Upper lobe of left lung (tissue), 4 donors: ENCODE measurements around the gene TRIM42.

Experiments
- POLR2A ChIP-seq, 4 donors: fragments of 450-650 bp; IDR thresholded peaks; one replicate each; pipeline ENCODE4 v1.5.1; 2016 to 2017; ENCODE audit warnings: antibody characterized with exemption in 4 of 4, mild to moderate bottlenecking in 2 of 4
- POLR2AphosphoS5 ChIP-seq, 2 donors: sonication (generic); formaldehyde crosslinking; IDR thresholded peaks; one replicate each; pipeline ENCODE4 v1.5.1; 2017; ENCODE audit warnings: antibody characterized with exemption in 2 of 2
- TF ChIP-seq, protein P1 (sequence below), 6 experiments: fragments of 450-650 bp in 4 of 6; fragments of 200-600 bp in 2 of 6; sonication (generic) in 2 of 6; IDR thresholded peaks; one replicate each; pipeline ENCODE4 v1.5.1; 2016 to 2019; ENCODE audit warnings: antibody characterized with exemption in 6 of 6

GRCh38 chr3:140630866-140631265 is 47.0 kb upstream of the TRIM42 start:
- TF ChIP-seq, protein P1, sequence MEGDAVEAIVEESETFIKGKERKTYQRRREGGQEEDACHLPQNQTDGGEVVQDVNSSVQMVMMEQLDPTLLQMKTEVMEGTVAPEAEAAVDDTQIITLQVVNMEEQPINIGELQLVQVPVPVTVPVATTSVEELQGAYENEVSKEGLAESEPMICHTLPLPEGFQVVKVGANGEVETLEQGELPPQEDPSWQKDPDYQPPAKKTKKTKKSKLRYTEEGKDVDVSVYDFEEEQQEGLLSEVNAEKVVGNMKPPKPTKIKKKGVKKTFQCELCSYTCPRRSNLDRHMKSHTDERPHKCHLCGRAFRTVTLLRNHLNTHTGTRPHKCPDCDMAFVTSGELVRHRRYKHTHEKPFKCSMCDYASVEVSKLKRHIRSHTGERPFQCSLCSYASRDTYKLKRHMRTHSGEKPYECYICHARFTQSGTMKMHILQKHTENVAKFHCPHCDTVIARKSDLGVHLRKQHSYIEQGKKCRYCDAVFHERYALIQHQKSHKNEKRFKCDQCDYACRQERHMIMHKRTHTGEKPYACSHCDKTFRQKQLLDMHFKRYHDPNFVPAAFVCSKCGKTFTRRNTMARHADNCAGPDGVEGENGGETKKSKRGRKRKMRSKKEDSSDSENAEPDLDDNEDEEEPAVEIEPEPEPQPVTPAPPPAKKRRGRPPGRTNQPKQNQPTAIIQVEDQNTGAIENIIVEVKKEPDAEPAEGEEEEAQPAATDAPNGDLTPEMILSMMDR (IDR thresholded peaks at IDR 0.05) = no peak
- TF ChIP-seq POLR2A (IDR thresholded peaks at IDR 0.05) = no peak
- no peak for TF ChIP-seq POLR2AphosphoS5 (IDR thresholded peaks at IDR 0.05)
